CD4-positive, alpha-beta T cell treated with Interleukin-15 for 1 hour (primary cell): Measurements from ENCODE around the gene UBA6.
"Not testable (repeated sequence)": the region's sequence is repeated elsewhere in the genome, so short reads cannot be mapped to it uniquely, and the experiment has no call there.

ENCODE experiments used
- DNase-seq: peaks from one replicate; pipeline ENCODE4 v3.0.0-alpha.2; 2020

Gene UBA6

DNA sequence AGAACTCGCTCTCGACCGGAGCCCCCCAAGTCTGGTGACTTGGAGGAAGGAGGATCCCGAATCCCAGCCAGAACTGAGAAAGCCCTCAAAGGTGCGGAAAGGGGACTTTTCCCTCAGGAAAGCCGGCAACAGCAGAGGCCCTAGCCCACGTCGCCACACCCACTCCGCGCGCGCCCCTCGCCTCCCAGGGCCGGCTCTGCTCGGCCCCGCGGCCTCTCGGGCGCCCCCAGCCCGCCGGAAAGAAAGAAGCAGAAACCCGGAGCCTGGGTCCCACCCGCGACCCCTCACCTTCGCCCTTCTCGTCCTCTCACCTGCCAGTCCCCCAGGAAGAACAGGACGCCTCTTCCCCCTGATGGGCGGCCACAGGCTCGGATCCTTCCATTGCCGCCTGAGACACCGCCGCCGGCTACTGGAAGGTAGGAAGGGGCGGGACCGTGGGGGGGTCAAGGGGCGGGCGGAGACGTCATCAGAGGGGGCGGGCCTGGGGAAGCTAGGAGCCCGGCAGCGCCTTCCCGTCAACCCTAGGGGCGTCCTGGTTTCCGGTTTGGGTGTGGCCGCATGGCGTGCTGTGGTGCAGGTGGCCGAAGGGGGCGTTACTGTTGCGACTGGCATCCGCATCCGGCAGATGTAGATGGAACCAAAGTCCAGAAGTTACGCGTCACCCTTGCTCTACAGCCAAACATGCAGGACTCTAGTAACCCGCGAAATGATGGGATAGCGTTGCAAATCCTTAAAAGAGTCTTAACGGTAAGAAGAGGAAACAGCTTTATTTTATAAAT lies at the start of gene UBA6:
Gene UBA6, minus strand, starts transcription at position 418 of the 779 bp plus-strand sequence. Its CDS starts 36 bp downstream, at position 382.
- peak; percentile 94 for DNase-seq

DNA sequence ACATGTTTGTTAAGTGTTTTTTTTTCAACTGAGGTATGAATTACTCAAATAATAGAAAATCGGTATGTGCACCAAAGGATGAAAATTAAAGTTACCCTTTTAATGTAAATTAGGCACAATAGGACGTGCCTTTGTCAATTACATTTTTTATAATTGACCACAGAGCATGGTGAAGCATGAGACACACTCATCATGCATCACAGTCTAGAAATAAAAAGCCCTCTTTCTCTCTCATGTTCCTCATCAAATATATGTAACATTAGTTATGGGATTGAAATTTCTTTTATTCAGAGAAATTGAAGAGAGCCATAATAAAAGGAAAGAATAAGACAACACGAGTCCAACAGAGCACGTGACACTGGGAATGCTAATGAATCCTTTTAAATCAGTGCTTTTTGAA lies 49.7 kb upstream of the UBA6 start:
- no peak for DNase-seq

DNA sequence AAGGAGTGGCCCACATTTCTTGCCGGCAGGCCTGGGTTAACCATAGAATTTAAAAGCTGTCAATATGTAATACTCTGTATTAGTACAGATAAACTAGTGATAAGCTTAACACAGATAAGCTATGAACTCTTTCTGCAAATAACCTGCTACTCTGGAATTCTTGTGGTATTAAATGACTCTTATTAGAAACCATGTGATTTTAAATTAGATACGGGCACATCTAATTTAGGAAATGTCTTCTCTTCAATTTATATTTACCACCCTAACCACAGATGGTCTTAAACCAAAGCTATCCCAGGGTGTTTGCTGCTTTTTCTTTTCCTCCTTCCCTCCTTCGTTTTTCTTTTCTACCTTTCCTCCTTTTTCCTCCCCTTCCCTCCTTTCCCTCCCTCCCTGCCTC lies 48.3 kb upstream of the UBA6 start:
- DNase-seq, result no peak

DNA sequence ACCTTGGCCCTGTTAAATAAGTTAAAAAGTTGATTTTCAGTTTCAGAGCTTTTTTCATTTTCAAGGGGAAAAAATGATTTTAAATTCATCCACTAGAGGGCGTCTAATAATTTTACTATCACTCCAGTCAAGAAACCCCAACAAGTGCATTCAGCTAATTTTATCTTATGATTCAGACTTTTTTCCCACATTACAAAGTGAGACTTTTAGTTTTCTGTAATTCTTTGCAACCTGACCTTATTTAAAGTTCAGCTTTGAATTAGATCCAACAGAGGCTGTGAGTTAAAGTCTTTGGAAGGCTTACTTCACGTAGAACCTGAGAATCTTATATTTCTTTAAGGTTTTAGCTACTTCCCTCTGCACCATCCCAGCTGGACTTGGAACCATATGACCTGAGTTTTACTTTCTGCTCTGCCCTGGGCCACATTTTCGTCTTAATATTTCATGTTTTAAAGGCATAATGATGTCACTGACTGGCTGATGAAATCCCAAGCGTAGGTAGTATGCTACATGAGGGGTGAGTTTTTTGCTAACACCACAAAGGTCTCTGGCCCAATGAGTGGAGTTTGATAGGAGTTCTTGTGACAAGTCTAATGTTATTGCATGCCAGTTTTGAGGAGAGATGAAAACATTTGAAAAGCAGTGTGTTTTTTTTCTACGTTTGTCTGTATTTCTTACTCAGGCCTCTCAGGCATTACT lies 46.0 kb upstream of the UBA6 start:
- DNase-seq, result no peak

DNA sequence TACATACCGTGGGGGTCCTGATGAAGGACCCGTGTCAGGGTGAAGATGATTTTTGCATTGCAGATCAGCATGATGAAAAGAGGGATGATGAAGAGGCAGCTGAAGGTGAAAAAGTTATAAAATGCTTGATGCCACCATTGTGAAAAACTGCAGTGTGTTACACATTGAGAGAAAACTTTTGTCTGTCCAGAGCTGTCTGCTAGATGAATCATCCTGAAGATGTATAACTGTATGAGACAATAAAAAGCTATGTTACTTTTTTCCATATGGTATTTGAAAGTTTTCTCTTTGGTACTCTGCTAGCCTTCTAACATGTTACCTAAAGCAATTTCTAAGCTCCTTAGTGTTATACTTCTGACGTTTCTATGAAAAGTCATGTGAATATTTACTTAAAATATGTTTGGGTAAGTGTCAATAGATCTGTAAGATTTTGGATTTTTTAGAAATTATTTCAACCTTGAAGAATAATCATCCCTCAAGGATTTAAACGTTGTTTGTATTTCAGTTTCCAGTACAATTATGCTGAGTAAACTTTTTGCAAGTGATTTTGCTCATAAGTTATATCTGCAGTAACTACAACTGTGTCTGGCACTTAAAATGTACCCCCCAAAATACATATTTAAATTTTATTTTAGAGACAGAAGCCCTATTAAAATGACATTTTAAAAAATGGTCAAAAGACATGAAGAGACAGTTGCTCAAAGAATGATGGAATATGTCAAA lies 43.8 kb upstream of the UBA6 start:
- DNase-seq, result no peak

DNA sequence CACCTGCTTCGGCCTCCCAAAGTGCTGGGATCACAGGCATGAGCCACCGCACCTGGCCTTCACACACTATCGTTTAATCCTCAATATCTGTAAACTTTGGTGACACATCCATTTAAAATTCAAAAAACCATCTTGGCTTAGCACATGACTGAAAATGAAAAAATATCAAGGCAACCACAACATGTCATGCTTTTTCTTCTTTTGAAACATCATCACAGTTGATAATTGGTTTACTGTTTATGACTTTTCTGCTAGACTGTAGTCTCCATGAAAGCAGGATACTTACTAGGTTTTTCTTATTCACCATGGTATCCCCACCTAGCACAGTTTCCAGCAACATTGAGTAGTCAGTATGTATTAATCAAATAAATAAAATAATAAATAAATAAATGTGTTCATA lies 42.2 kb upstream of the UBA6 start:
- no peak for DNase-seq

DNA sequence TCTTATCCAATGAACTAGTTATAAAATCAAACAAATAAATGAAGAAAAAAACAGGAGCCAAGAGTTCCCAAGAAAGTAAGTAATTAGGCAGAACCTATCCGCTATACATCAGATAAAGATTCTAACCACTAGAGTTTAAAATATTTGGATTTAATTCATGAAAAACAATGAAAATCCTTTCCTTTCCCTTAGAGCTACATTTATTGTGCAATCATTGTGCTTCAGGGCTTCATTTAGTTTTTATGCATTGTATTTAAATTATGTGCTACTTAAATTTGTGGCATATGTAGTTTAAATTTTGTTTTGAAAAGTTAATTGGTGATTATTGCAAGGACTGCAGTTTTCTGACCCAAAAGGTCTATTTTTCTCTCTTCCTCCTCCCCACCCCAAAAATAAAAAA lies 35.3 kb upstream of the UBA6 start:
- no peak for DNase-seq

DNA sequence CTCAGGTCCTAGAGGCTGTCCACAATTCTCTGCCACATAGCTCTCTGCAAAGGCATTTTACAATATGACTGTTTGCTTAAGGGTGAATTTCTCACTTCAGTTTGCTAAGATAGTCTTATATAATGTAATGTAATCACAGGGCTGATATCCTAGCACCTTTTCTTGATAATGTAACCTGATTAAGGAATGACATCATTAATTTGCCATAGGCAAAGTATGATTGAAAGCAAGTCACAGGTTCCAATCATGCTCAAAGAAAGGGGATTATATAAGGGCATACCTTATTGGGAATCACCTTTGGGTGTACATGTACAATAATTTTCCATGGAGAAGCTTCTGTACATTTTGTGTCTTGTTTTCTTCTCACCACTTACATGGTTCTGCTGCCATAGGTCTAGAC lies 34.4 kb upstream of the UBA6 start:
- no peak for DNase-seq

DNA sequence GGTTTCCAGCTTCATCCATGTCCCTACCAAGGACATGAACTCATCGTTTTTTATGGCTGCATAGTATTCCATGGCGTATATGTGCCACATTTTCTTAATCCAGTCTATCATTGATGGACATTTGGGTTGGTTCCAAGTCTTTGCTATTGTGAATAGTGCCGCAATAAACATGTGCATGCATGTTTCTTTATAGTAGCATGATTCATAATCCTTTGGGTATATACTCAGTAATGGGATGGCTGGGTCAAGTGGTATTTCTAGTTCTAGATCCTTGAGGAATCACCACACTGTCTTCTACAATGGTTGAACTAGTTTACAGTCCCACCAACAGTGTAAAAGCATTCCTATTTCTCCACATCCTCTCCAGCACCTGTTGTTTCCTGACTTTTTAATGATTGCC lies 29.6 kb upstream of the UBA6 start:
- not testable (repeated sequence) for DNase-seq

DNA sequence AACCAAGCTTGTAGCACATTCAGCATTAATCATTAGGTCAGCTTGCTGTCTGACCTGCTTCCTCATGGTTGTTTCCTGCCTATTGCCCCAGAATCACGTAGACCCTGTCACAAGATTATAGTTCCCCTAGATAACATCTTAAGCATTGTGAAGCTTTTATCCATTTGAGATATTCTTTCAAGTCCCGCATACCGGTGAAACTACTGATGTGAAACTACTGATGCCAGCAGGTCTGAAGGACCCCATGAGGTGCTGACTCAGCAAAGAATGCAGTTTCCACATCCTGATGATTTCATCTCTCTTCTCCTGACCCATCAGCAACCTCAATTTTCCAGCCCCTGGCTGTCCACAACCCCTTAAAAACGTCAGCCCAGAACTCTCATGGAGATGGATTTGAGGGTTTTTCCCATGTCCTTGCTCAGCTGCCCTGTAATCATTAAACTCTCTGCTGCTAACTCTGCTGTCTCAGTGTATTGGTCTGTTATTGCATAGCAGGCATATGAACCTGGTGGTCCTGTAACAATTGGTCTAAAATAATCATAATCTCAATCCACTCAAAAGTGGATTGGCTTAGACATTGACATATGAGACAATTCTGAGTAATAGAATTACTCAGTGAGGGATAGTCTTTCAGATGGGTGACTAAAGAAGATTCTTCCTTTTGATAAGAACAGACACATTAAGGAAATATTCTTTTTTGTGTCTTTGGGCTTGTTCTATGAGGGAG lies 26.3 kb upstream of the UBA6 start:
- no peak for DNase-seq

DNA sequence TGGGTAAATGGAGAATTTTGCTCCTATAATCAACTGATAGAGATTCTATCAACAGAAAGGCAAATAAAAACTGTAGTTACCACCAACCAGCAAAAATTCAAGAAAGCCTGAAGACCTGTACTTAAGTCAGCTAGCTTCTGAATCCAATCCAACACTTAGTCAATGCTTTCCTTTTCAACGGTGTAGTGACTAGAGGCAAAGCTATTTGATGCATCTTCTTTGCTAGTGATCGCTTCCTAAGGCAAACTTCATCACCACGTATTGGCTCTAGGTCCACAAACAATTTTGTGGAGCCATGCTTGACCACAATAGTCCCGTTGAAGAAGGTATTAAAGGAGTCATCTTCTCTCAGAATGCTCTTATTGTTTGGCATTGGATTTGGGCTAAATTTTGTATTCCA lies 25.0 kb upstream of the UBA6 start:
- no peak for DNase-seq

DNA sequence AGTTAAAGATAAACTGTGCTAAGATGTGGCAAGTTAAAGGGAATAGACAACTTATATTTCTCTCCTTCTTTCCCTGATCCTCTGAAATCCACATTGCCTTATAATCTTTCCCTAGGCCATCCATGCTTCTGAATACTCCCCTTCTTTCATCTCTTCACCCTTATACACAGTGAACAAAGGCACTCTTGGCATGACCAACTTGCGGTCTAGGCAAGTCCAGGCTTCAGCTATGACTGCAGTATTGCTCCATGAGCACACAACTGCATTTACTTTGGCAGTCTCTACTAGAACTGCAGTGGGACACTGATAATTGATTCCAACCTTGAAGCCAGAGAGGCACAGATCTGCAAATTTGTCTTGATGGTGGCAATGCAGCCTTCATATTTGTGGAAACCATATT lies 24.2 kb upstream of the UBA6 start:
- no peak for DNase-seq

DNA sequence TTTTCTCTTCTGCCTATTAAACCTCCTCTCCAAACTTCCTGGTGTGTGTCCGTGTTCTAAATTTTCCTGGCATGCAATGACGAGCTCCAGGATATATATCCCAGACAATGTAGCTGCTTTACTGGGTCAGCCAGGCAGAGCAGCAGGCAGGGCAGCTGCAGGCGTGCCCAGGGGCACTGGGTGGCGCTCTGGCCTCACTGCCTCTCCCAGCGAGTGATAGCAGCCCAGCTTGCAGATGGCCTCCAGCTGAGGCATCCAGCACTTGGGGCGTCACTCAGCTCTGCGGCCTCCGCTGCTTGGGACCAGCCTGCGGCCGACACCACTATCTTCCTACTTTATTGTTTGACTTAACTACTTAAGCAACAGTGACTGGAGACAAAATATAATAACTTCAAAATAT lies 23.0 kb upstream of the UBA6 start:
- DNase-seq, result no peak

DNA sequence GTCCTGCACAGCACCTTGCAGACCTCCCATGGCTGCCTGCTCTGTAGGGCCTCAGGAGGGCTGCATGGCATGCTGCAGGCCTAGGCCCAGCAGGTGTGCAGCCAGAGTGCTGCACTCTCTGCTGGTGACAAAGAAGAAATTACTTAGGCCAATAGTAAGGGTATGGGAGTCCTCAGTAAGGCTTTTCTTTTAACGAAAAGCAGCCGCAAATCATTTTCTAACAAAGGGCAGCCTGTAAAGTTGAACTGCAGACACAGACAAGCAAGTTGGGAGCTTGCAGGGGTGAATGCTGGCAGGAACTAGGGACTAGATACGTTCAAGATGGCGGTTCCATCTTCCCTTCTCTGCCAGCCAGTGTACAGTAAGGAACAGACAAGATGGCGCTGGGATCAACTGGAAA lies 22.4 kb upstream of the UBA6 start:
- no peak for DNase-seq

DNA sequence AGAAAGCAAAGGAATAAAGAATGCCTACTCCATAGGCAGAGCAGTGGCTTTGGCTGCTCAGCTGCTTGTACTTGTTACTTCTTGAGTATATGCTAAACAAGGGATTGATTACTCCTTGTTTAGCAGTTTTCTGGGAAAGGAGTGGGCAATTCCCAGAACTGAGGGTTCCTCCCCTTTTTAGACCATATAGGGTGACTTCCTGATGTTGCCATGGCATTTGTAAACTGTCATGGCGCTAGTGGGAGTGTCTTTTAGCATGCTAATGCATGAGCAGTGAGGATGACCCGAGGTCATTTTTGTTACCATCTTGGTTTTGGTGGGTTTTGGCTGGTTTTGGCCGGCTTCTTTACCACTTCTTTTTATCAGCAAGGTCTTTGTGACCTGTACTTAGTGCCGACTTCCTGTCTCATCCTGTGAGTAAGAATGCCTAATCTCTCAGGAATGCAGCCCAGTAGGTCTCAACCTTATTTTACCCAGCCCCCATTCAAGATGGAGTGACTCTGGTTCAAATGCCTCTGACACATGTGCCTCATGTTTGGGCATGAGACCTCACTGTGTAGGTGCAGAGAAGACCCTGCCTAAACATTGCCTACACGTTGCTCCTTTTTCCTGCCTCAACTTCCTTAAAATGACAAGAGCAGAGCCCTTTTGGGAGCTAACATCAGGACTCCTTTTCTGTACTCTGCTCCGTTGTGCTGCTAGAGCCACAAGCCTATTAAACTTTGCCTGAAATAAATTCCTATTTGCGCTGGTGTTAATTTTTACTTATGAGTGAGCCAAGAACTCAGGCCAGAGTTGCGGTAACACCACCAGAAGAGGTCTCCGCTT lies 21.0 kb upstream of the UBA6 start:
- DNase-seq, result no peak

DNA sequence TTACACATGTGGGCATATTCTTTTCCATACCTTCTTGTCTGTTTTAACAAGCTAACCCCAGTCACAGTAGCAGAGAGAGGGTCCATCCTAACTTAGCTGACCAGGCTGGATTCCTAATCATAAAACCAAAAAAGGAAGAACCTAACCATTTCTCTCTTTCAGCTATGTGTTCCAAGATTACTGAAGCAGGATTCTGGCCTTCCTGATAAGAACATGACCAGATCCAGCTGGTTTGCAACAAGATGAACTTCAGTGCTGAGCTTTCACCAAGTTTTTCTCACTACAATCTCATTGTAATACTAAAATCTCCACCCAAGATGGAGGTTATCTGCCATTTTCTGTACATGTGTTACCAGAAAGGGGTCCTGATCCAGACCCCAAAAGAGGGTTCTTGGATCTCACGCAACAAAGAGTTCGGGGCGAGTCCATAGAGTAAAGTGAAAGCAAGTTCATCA lies 20.4 kb upstream of the UBA6 start:
- DNase-seq, result no peak

DNA sequence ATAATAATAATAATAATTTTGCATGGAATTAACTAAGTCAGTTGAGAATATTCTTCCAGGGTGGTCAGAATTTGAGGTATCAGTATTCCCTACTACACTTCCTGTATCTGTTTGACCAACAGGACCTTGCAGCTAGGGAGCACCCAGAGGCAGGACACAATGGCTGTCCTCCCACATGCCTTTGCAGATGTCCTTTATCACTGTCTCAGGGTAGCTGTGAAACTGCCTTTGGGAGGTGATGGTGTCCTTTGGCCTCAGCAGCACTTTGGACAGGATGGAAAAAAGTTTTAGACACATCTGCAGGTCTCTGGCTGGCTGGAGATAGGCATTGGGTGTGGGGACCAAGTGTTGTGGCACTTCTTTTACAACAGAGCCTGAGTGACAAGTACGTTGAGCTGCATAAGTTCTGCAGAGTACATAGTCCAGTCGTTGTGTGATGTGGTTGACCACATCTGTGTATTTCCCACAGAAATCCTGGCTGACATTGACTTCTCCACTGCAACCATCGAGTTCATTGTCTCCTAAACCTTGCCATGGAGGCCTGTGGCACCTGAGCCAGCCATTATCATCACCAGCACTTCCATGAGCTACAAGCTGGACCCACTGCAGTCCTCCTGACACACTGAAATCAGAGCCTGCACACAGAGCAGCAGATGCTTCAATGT lies 19.1 kb upstream of the UBA6 start:
- DNase-seq, result no peak

DNA sequence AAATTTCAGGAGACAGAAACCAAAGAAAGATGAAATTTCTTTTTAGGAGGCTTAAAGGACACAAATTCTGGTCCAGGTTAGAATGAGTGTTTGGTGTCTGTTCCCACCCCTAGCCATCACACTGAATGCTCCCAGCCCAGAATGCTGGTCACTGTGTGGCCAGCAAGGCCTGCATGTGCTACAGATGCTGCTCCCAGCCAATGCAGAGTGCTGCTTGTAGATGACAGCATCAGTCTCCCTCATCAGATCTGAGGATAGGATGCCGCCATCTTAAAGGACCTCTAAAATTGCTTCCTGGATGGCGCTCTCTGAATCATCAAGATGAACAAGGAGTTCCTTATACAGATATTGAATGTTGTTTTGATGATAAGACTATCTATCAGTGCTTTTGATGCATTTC lies 17.9 kb upstream of the UBA6 start:
- no peak for DNase-seq

DNA sequence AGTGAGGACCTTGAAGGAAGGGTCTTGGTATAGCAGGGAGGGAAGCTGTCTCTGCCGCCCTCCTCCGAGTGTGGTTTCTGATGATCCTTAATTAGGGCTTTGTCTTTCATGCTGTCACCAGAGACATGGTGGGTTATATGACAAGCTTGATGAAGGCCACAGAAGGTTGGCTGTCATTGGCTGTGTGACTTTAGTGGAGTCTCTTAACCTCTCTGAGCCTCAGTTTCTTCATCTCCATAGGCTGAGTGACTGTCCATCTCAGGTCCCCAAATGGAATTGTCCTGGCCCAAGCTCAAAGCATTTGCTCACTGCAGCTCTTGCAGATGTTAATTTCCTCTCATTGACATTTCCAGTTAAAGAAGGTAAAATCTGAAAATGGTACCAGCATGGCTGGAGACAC lies 16.6 kb upstream of the UBA6 start:
- DNase-seq, result no peak

DNA sequence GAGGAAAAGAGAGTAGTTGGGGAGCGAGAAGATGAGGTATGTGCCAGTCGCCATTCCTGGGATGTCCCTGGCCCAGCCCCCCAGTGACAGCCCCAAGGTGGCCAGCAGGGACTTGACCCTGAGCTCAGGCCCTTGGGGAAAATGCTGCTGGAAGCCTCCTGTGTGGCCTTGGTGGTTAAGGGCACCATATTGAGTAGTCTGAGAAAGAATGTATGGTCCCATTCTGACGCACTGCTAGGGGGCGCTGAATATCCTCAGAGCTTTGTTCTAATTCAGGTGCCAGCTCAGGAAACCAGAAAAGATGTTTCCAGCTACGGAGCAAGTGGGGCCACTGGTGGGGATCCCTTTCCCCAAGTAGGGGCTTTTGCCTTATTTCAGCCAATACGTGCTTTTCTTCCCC lies 14.0 kb upstream of the UBA6 start:
- DNase-seq, result no peak

DNA sequence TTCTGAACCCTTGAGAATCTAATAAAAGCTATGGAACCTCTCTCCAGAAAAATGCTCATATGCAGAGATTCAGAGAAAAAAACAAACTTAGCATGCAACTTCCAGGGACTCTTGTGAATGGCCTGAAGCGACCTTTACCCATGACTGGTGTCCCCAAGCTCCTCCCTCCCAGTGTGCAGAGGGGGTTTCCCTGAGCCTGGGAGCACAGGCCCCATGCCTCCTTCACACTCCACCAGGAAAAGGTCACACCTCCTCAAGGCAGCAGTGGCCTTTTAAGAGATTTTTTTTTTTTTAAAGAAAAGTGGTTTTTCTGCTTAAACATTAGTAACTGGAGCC lies 13.3 kb upstream of the UBA6 start:
- DNase-seq, result no peak
